Esophagus squamous epithelium (tissue), 5 donors: Measurements from ENCODE around the gene POU3F2. TPM values are rescaled to one million over a fixed set of nuclear protein-coding genes. Genes with fewer than 3 reads are reported as not detected.

Source experiments
- DNase-seq: peaks from one replicate; lab custom pipeline; 2025; lab: John Stamatoyannopoulos, UW
- H3K27ac ChIP-seq, 4 donors: fragments of 200-600 bp; sonication (generic); one replicate each; pipeline ENCODE4 v1.5.1; 2016 to 2019; ENCODE audit warnings: mild to moderate bottlenecking in 1 of 4
- H3K27me3 ChIP-seq, 4 donors: fragments of 200-600 bp; sonication (generic); 1 replicate in 3 of 4; 2 replicates in 1 of 4; pipeline versions ENCODE4 v1.5.1 to v1.6.0; 2017 to 2021; ENCODE audit warnings: antibody characterized with exemption in 1 of 4
- H3K36me3 ChIP-seq, 3 donors: fragments of 200-600 bp; sonication (generic); one replicate each; pipeline ENCODE4 v1.5.1; 2016 to 2019
- H3K4me1 ChIP-seq, 3 donors: fragments of 200-600 bp; sonication (generic); one replicate each; pipeline ENCODE4 v1.5.1; 2017 to 2019
- H3K4me3 ChIP-seq, 4 donors: fragments of 200-600 bp; sonication (generic); 1 replicate in 3 of 4; 2 replicates in 1 of 4; pipeline ENCODE4 v1.5.1; 2016 to 2019; ENCODE audit warnings: mild to moderate bottlenecking in 2 of 4, moderate library complexity in 1 of 4
- H3K9me3 ChIP-seq, 3 donors: fragments of 200-600 bp; sonication (generic); one replicate each; pipeline ENCODE4 v1.5.1; 2016 to 2019
- CTCF ChIP-seq, 6 experiments: fragments of 450-650 bp in 4 of 6; fragments of 200-600 bp in 2 of 6; sonication (generic) in 2 of 6; IDR thresholded peaks; one replicate each; pipeline ENCODE4 v1.5.1; 2016 to 2019; ENCODE audit warnings: antibody characterized with exemption in 6 of 6, mild to moderate bottlenecking in 4 of 6, moderate library complexity in 4 of 6
- POLR2A ChIP-seq, 4 donors: fragments of 450-650 bp; IDR thresholded peaks; one replicate each; pipeline ENCODE4 v1.6.1; 2017; ENCODE audit warnings: antibody characterized with exemption in 4 of 4, mild to moderate bottlenecking in 4 of 4, moderate library complexity in 3 of 4
- WGBS, 2 donors: methylation state at CpG; one replicate each; pipeline ENCODE4 v1.1.5; 2018; 5-methylcytosine and 5-hydroxymethylcytosine counted together
- intact Hi-C: fragments of 100-400 bp; cut with DNase I; formaldehyde crosslinking; loops from one replicate; pipeline ENCODE4 v1.15.0; 2022
- total RNA-seq, 4 donors: library from RNA; depleted of rRNA; stranded (reverse); fragments of >200 nt; gene quantifications; one replicate each; pipeline ENCODE4 v1.1.0, GENCODE V29; 2016
- donor health status: DM: yes; HTN: yes; CAD: no.

Gene POU3F2
- total RNA-seq, 4 donors from 2014 or later, result not detected

GRCh38 chr6:98833307-98834059, 891 bp upstream of the POU3F2 start:
- peaks cover 43 to 62% (median 46%) of the 10 kb centered on the region in 3 donors for H3K4me1 ChIP-seq
- no peak for DNase-seq
- H3K4me3 ChIP-seq, result peak overlapping the region; percentile 25 to 67 (median 52)
- H3K27ac ChIP-seq, result no peak overlapping the region
- H3K9me3 ChIP-seq, result no peaks in the 10 kb centered on the region
- H3K27me3 ChIP-seq, result peaks cover 44 to 100% (median 62%) of the 10 kb centered on the region in 4 donors
- H3K36me3 ChIP-seq, result no peaks in the 10 kb centered on the region
- intact Hi-C loops, result no loop called here
- WGBS, 2 donors, result 1 to 2% methylated on average over 18 of the region's 42 CpGs
- TF ChIP-seq CTCF (IDR thresholded peaks at IDR 0.05), result no peak
- no peak for TF ChIP-seq POLR2A (IDR thresholded peaks at IDR 0.05)

GRCh38 chr6:98835149-98836024, 1.0 kb downstream of the POU3F2 start:
- 5 to 16% methylated on average over 12 to 17 of the region's 76 CpGs for WGBS, 2 donors
- Histone ChIP-seq H3K27ac (no peak overlapping the region), H3K36me3 (no peaks in the 10 kb centered on the region), H3K27me3 (peaks cover 44 to 100% (median 62%) of the 10 kb centered on the region in 4 donors), H3K9me3 (no peaks in the 10 kb centered on the region), H3K4me1 (peaks cover 43 to 60% (median 46%) of the 10 kb centered on the region in 3 donors), H3K4me3 (peak overlapping the region in 3 of 4 donors; percentile 48 to 67 (median 56))
- intact Hi-C loops, result no loop called here
- no peak for TF ChIP-seq CTCF (IDR thresholded peaks at IDR 0.05)
- TF ChIP-seq POLR2A (IDR thresholded peaks at IDR 0.05), result no peak
- DNase-seq, result no peak

GRCh38 chr6:98836025-98836961, 1.9 kb downstream of the POU3F2 start:
- Histone ChIP-seq H3K36me3 (no peaks in the 10 kb centered on the region), H3K4me1 (peaks cover 43 to 54% (median 43%) of the 10 kb centered on the region in 3 donors), H3K27ac (no peak overlapping the region), H3K27me3 (peaks cover 40 to 100% (median 56%) of the 10 kb centered on the region in 4 donors), H3K4me3 (peak overlapping the region in 1 of 4 donors; percentile 67), H3K9me3 (no peaks in the 10 kb centered on the region)
- TF ChIP-seq POLR2A (IDR thresholded peaks at IDR 0.05) (no peak), CTCF (IDR thresholded peaks at IDR 0.05) (no peak)
- WGBS, 2 donors, result 12 to 13% methylated on average over 16 to 19 of the region's 23 CpGs
- intact Hi-C loops, result no loop called here
- DNase-seq, result no peak

- H3K27me3 ChIP-seq, result peaks cover 31 to 100% (median 56%) of the 10 kb centered on the region in 4 donors
- TF ChIP-seq POLR2A (IDR thresholded peaks at IDR 0.05) (no peak), CTCF (IDR thresholded peaks at IDR 0.05) (no peak)
- no peak overlapping the region for H3K27ac ChIP-seq
- WGBS, 2 donors, result 23 to 27% methylated on average over 9 of the region's 9 CpGs
- H3K4me1 ChIP-seq, result peaks cover 33 to 44% (median 38%) of the 10 kb centered on the region in 3 donors
- H3K36me3 ChIP-seq, result no peaks in the 10 kb centered on the region
- H3K9me3 ChIP-seq, result no peaks in the 10 kb centered on the region
- intact Hi-C loops, result no loop called here
- H3K4me3 ChIP-seq, result no peak overlapping the region
- no peak for DNase-seq
These were observed 2.9 kb downstream of the POU3F2 start for GRCh38 chr6:98836962-98837944.
